Measurements from ENCODE around the gene CD4.

DNA sequence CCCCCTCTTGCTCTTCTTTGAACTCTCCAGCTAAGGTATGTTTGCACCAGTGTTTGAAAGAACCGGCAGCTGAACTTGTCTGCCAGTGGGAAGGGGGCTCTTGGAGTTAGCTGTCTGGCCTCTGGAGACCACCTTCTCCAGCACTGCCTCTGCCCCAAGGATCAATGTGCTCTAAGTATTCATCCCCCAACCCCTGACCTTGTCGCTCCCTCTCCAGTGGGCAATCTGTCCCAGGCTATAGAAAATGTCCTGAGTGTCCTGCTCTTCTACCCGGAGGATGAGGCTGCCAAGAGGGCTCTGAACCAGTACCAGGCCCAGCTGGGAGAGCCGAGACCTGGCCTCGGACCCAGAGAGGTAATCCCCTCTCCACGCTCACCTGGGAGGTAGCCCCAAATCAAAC, 41.7 kb downstream of the CD4 start:
- TF ChIP-seq, protein P1, sequence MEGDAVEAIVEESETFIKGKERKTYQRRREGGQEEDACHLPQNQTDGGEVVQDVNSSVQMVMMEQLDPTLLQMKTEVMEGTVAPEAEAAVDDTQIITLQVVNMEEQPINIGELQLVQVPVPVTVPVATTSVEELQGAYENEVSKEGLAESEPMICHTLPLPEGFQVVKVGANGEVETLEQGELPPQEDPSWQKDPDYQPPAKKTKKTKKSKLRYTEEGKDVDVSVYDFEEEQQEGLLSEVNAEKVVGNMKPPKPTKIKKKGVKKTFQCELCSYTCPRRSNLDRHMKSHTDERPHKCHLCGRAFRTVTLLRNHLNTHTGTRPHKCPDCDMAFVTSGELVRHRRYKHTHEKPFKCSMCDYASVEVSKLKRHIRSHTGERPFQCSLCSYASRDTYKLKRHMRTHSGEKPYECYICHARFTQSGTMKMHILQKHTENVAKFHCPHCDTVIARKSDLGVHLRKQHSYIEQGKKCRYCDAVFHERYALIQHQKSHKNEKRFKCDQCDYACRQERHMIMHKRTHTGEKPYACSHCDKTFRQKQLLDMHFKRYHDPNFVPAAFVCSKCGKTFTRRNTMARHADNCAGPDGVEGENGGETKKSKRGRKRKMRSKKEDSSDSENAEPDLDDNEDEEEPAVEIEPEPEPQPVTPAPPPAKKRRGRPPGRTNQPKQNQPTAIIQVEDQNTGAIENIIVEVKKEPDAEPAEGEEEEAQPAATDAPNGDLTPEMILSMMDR (IDR thresholded peaks at IDR 0.05): no peak
- TF ChIP-seq POLR2A (IDR thresholded peaks at IDR 0.05): no peak

Measured in lower leg skin (tissue), 3 donors.